HG02763 (cell line): ENCODE measurements around the gene USP21.
A peak's percentile ranks its signal among the peaks of the same experiment; 100 is the strongest.

Experiments used
- ATAC-seq: cut with Tn5 transposase; IDR thresholded peaks from one replicate; pipeline ENCODE4 v1.9.1; 2021; ENCODE audit warnings: mild to moderate bottlenecking, moderate library complexity; ENCODE audit not compliant: unreplicated experiment

Gene USP21

DNA sequence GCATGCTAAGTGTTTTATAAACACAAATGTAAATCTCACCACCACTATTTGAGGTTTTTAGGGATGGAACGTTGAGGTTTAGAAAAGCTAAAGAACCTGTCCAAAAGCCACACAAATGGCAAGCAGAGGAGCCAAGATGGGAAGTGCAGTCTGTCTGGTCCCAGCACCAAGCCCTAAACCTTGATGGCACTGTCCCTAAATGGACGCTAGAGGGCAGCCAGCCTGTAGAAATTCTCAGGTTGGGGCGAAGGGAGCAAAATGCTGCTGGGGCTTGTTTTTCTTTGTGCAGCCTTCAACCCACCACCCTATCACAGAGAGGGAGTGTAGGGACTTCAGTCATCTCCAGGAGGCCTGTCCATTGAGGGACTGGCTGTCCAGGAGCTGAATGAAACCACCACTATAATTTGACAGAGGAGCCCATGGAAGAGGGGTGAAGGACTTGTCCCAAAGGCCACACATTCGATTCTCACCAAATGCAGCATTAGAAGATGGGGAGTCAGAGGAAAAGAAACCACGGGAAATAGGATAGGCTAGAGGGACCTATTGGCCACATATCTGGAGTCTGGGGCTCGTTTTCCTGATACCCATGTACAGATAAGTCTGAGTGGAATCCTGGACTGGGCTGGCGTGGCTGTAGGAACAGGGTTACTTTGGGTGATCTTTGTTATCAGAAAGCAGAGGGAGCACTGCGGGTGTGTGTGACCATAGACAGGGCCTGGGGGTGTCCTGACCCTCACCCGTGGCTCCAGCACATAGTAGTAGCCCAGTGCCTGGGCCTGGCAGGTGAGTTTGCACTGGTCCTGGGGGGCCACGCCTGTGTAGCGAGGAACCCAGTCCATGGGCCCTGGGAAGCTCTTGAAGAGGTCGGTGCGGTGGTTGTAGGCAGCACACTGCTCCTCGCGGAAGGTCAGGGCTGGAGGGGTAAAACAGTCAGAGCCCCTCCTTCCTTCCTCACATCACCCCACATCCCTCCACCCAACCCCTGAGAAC, 33.5 kb downstream of the USP21 start:
- ATAC-seq, result no peak

DNA sequence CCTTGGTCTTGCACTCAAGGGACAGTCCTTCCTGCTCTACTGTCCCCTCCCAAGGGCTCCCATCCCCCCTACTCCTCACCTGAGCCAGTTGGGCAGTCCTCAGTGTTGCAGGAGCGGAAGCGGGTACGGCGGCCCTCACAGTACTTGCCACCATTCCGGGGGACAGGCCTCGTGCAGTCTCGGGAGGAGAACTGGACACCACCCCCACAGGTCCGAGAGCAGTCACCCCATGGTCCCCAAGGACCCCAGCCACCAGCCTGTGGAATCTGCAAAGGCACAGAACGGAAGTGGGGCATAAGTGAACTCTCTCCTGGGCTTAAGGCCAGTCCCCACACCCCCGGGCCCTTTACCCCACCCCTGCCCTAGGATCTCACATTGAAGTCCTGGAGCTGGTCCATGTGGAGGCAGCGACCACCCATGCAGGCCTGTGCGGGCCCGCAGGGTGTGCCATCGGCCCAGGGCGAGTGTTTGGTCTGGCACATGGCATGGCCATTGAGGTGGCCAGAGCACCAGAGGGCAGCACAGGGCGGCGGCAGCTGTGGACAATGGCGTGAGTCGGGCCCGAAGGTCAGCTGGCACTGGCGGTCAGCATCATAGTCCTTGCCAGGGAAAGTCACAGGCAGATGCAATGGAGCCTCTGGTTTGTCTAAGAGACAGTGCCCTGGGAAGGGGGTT, 34.4 kb downstream of the USP21 start:
- no peak for ATAC-seq

DNA sequence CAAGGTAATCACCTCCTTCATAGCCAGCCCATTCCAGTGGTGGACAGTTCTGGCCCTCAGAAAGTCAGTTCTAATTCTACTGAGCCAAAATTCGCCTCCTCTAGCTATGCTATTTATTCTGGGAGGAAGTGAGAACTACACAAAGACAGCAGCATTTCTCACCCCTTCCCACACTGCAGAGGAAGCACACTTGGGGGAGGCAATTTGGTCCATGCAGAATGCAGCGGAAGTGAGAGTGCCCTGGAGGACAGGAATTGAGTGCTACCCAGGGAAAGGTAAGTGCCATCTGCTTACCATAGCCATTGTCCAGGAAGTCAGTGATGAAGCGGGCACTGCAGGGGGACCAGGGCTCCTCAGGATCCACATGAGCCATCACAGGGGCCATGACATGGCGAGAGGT, 35.9 kb downstream of the USP21 start:
- ATAC-seq, result no peak

DNA sequence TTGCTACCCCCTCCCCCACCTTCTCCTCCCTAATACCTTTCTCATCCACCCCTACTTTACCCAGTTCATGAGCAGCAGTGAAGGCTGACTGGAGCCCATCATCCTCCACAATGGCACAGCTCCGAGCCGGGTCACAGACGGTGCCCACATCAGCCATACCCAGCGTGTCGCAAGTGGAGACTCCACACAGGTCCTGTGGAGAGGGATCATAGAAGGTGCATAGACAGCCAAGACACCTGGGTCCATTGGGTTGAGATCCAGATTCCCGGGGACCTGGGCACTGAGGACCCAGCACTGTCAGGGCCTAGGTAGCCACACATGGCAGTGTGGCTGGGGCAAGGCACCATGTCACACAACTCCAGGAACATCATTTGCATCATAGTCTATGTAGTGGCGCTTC, 36.8 kb downstream of the USP21 start:
- ATAC-seq, result no peak

DNA sequence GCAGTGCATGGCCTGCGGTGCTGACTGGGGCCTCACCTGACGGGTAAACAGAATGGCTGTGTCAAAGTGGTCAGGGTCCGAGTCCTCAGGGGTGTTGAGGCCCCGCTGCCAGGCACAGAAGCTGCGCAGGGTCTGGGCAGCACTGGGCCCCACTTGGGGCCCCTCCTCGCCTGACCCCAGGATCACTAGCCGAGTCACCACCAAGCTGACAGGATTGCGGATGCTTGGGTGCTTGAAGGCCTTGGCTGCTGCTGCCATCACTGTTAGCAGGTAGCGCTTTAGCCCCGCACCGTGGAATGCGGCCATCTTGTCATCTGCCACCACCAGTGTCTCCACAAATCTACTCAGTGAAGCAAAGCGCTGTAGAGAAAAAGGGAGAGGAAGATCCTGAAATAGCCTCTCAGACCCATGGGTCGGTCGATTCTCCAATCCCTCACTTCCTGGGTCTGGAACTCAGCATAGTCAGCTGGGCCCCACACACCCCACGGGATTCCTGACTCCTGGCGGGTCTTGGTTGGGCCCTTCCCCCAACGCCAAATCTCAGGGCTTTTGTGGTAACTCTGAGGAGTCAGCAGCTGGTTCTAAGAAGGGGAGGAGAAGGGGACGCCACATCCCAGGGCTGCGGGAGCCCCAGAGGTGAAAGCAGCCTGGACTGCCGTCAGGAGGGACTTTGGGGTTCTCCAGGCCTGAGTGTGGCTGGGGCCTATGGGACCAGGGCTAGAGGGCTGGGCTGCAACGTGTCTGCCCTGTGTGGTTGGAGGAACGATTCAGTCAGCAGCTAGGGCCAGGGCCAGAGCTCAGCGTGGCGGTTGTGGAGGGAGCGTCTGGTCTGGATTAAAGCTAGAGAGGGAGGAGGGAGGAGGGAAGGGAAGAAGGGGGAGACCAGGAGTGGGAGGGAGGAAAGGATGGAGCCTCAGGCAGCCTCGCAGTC, 37.5 kb downstream of the USP21 start:
- no peak for ATAC-seq

DNA sequence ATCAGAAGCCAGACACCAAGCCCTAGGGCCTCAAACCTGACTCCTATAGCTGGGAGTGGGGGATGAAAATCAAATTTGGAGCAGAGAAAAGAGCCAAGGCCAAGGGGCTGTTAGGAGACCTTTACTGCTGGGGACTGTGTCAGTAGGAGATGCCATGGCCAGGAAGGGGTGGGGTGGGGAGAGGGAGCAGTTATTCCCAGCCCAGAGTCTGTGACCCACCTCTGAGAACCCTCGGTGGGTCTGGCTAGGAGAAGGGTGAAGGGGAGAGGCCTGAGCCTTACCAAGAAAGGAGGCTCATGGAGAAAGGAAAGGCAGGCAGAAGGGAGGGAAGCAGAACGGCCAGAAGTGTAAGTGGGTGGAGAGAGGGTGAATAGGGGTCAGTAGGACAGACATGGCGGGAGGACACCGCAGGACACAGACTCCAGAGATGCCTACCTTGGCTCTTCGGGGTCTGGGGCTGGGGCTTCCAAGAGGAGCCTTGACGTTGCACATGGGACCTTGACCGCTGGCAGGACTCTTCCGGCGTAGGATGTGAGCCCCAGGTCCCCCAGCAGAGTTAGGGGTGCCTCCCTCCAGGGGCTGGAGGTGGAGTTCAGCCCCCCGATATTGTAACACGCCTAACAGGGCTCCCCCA, 38.4 kb downstream of the USP21 start:
- ATAC-seq, result no peak

DNA sequence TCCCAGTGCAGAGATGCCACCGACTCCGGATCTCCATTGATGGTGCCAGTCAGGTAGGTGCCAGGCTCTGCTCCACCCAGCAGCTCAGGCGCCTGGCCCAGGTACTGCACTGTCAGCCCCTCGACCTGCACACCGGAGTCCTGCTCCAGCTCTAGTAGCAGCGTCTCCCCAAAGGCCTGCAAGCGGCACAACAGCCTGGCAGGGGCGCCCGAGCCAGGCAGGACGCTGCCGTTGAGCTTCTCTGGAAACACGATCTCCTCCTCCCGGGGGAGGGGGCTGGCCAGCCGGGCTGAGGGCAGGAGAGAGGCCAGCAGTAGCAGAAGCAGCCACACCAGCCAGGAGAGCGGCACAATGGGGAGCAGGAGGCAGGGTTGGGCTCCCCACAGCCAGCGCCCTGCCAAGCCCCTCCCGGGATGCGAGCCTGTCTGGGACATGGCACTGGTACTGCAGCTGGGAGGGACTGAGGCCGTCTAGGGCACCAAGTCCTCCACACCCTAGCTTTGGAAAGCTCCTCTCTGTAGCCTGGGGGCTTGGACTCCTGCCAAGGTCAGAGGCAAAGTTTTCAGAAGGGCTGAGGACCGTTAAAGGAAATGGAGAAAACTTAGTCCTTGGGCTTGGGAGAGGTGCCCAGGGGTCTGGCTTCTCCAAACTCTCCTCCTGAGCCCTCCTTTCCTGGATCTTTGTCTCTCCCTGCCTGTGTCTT, 39.0 kb downstream of the USP21 start:
- ATAC-seq, result no peak

DNA sequence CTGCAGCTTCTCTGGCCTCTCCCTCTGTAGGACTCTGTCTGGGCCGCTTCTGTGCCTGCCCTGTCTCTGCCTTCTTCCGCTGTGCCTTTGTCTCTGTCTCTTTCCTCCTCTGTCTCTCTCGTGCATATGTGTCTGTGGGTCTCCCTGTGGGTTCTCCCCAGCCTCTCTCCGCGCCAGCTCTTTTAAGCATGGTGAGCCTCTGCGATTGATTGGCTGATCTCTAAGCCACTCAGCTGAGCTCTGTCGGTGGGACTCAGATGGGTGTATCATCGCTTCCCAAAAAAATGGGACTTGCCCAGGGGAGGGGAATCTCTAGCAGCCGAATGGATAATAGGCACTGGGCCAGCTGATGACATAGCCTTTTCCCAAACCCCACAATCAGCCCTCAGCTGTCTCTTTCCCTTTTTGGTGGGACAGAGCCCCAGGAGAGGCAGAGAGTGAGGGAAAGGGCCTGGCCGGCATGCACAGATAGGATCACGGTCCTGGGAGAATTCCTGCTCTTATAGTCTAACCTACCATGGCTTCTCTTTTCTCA, 39.7 kb downstream of the USP21 start, which contains the start of gene ADAMTS4:
ADAMTS4 (minus strand) TSS at position 158 of the 535 bp plus-strand sequence. CDS start 427 bp downstream, outside the sequence.
- no peak for ATAC-seq

DNA sequence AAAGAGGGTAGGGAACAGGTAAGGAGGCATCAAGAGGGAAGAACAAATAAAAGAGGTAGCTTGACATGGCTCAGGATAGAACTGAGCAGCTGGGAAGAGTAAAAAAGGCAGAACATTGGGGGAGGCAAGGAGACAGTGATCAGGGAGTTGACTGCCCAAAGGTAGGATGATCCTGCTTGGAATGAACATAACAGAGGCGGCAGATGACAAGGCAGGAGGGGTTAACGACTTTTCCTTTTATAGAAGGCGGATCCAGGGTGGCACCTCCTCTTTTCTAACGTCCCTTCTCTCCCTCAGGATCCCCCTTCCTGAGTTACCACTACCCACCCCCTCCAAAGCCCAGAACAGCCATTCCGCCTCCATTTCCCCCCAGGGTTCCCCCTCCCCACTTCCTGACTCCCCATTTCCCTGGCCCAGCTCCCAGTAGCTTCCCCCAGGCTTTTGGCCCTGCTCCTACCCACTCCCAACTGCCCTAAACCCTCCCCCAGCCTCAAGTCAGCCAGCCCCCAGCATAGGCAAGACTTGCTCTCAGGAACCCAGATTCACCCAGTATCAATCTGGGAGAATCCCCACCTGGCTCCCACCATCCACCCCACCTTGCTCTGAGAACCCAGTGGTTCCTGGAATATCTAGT, 40.3 kb downstream of the USP21 start:
- no peak for ATAC-seq

DNA sequence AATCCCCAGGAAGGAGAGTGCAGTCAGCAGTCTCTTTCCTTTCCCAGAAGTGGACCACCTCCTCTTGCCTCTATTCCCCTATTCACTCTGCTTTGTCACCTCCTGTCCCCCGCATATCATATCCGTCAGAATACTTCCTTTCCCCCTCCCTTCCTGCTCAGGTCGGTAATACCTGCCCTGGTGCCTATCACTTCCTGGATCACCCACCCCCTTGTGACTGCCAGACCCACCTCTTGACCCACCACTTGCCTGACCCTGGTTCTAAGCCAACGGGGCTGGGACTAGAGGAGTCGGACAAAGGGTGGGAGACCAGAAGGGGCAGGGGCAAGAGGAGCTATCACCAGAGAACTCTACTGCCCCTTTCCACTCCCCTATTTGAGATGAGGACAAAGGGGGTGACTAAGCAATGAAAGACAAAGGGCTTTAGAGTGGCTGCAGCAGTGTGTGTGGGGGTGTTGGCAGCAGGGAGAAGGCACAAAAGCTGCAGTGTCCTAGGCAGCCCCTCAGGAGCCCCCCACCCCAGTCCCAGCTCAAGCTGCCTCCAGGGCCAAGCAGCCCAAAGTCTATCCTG, 41.2 kb downstream of the USP21 start:
- no peak for ATAC-seq

DNA sequence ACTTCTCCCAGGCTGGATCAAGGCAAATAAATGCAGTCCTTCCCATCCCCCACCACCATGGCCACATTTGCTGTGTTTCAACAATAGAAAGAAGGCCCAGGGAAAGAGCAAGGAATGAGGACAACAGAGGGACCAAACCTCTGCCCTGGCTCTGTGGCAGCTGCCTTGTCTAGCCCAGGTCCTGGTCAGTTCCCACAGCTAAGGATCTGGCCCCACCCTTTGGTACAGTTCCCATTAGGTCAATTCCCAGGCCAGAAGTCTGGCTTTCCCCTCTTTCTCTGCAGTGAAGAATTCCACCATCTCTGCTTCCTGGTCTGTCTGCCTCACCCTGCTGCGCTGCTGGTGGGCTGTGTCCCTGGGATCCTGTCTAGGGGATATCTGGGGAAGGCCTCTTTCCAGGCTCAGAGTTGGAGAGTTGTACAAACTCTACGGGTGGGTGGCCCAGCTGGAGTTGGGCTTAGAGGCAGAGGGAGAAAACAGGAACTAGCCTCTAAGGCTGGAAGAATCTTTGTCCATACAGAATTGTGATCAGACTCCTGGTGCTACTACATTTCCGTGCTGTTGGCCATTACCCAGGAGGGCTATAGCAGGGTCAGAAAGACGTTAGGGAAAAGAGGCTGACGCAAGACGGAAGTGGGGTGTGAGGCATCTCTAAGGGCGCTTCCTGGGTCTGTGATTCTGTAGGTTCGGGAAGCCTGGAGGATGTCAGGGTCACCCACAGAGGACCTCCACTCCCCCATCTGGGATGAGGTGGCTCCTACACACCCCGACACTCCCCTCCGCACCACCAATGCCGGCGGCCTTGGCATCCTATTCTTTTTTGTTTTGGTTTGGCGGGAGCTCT, 41.9 kb downstream of the USP21 start:
- no peak for ATAC-seq

DNA sequence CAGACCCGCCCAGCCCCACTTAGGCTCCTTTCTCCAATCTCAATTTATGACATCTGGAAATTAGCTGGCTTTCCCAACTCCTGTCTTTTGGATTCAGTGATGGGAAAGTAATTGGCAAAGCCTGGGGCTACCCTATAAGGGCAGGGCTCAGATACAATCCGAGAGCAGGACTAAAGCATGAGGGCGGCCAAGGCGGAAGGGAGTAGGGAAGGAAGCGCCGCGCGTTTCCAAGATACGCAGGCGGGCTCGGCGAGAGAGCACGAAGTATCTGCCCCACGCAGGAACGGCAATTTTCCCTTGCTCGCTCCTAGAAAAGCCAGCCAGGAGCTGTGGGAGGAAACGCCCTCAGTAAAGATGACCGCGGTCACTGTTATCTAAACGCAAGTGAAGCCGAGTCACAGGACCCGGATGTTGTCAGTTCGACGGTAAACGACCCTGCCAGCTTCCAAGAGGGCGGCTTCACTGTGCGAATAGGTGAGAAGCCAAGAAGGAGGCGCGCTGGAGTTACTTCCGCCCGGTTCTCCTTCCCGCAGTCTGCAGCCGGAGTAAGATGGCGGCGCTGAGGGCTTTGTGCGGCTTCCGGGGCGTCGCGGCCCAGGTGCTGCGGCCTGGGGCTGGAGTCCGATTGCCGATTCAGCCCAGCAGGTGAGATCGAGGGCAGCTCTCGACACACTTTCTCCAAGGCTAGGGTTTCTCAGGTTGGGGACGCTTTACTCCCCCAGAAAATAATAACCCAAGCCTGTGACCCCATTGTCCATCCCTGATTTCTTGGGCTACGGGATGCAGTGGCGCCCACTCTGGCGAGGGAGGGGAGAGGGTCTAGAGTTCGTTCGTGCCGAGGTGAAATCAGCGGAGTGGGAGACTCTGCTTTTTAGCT, 42.8 kb downstream of the USP21 start, which contains the start of gene NDUFS2:
NDUFS2 (plus strand) TSS at position 532 of the 877 bp plus-strand sequence; CDS start at position 551, 19 bp downstream.
- ATAC-seq, result peak; percentile 95

DNA sequence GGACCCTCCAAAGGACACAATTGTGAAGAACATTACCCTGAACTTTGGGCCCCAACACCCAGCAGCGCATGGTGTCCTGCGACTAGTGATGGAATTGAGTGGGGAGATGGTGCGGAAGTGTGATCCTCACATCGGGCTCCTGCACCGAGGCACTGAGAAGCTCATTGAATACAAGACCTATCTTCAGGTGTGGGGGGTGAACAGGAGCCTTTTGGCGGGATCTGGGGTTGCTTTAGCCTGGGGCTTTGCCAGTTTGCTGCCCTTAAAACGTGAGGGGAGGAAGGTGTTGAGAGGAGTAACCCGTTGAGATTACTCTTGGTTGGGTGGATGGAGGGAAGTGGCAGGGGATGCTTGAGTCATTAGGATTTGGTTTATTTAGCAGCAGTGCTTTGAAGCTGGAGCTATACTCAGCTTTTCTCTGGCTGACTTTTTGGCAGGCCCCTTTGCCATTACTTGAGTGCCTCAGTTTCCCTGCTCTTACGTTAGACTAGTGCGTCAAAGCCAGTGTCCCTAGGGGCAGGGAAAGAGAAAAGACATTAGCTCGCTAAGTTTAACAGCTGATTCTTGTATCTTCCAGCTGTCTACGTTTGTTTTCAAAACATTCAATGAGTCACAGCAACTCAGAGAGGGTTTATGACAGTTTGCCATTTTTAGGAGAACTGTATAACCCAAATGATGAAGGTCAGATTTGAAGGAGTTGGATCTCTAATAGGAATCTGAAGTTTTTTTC, 47.3 kb downstream of the USP21 start:
- no peak for ATAC-seq

DNA sequence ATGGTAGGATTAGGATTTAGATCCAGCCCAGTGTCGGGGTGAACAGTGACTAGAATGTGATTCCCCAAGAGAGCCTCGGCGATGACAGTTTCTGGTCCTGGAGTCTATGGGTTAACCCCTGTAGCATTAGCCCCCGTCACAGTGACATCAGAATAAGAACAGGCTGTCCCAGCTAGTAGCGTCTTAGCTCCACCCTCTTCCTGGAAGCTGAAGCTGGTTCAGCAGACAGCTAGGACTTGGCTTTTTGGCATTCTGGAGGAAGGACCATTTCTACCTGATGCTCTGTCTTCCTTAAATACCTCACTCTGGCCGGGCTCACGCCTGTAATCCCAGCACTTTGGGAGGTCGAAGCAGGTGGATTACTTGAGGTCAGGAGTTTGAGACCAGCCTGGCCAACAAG, 47.9 kb downstream of the USP21 start:
- no peak for ATAC-seq

DNA sequence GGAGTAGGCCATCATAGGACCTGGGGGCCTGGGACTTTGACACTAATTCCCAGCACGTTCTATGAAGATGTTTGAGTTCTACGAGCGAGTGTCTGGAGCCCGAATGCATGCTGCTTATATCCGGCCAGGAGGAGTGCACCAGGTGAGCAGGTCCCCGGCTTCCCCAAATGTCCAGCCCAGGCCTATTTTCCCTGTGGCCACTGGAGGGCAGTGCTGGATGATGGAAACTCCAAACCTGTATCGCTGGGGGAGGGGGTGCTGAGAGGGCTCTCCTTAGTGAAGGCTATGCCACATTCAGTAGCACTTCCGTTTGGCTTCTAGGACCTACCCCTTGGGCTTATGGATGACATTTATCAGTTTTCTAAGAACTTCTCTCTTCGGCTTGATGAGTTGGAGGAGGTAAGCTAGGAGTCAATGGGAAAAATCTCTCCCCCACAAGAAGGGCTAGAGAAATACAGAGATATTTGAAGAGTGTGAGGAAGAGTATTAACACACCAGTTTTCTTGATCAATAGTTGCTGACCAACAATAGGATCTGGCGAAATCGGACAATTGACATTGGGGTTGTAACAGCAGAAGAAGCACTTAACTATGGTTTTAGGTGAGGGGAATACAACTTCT, 50.6 kb downstream of the USP21 start:
- peak; percentile 54 for ATAC-seq

DNA sequence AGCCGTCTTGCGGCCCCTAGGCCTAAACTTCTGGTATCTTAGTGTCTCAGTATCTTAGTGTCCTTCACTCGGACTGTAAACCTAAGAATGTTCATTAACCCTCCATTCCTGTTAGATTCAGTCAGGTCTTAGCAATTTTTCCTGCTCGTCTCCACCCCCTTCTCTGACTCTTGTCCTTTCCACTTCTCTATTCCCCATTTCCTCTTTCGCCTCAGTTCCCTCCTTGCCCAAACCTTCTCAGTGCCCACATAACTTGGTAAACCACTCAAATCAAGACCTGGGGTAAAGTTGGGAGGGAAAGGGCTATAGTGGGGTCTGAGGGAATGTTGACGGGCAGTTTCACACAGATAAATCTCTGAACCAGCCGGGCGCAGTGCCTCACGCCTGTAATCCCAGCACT, 55.1 kb downstream of the USP21 start:
- no peak for ATAC-seq
